GM13976 (cell line): ENCODE measurements around the gene ZNF335.
"Not testable (repeated sequence)": the region's sequence is repeated elsewhere in the genome, so short reads cannot be mapped to it uniquely, and the experiment has no call there.

ENCODE experiments used
- DNase-seq: peaks from one replicate; pipeline ENCODE4 v3.0.0; 2012; ENCODE audit warnings: low spot score
- in situ Hi-C: fragments of 300-500 bp; cut with MboI; formaldehyde crosslinking; loops from one replicate; pipeline ENCODE4 v1.12.0; 2022; ENCODE audit warnings: low sequenced_read_pairs, mixed read lengths, inconsistent platforms; ENCODE audit not compliant: unreplicated experiment
- TF ChIP-seq, protein P1 (sequence below): IDR thresholded peaks from 2 replicates; pipeline ENCODE4 v1.5.1; 2012; ENCODE audit warnings: borderline replicate concordance, mild to moderate bottlenecking; ENCODE audit not compliant: insufficient read depth; ENCODE audit errors: extremely low read depth, missing control alignments, control extremely low read depth

The ZNF335 gene

DNA sequence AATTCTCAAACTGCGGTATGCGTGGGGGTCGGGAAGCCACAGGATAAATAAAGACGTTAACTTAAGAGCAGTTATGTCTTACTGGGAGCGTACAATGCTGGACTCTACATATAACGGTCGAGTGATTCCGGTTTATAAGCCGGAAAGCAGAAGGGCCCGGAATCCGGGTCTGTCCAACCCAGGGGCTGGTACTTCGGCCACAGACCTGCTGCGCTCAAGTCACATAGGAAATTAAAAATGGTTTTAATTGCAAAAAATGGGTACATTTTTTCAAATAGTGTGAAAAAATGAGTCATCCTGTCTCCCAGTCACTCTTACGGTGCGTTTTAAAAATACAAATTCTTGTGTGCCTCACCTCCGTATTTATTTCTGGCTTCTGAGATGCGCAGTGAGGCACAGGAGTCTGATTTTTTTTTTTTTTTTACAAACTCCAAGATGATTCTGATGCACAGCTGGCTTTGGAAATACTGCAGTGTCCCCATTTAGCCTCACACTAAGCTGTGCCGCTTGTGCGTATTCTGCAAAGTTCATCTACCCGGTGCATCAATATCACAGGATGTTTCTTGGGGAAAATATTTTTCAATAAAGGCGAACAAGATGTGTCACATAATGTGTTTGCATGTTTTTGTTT lies 36.5 kb downstream of the ZNF335 start:
- in situ Hi-C loops = no loop called here
- TF ChIP-seq, protein P1, sequence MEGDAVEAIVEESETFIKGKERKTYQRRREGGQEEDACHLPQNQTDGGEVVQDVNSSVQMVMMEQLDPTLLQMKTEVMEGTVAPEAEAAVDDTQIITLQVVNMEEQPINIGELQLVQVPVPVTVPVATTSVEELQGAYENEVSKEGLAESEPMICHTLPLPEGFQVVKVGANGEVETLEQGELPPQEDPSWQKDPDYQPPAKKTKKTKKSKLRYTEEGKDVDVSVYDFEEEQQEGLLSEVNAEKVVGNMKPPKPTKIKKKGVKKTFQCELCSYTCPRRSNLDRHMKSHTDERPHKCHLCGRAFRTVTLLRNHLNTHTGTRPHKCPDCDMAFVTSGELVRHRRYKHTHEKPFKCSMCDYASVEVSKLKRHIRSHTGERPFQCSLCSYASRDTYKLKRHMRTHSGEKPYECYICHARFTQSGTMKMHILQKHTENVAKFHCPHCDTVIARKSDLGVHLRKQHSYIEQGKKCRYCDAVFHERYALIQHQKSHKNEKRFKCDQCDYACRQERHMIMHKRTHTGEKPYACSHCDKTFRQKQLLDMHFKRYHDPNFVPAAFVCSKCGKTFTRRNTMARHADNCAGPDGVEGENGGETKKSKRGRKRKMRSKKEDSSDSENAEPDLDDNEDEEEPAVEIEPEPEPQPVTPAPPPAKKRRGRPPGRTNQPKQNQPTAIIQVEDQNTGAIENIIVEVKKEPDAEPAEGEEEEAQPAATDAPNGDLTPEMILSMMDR = no peak
- no peak for DNase-seq

DNA sequence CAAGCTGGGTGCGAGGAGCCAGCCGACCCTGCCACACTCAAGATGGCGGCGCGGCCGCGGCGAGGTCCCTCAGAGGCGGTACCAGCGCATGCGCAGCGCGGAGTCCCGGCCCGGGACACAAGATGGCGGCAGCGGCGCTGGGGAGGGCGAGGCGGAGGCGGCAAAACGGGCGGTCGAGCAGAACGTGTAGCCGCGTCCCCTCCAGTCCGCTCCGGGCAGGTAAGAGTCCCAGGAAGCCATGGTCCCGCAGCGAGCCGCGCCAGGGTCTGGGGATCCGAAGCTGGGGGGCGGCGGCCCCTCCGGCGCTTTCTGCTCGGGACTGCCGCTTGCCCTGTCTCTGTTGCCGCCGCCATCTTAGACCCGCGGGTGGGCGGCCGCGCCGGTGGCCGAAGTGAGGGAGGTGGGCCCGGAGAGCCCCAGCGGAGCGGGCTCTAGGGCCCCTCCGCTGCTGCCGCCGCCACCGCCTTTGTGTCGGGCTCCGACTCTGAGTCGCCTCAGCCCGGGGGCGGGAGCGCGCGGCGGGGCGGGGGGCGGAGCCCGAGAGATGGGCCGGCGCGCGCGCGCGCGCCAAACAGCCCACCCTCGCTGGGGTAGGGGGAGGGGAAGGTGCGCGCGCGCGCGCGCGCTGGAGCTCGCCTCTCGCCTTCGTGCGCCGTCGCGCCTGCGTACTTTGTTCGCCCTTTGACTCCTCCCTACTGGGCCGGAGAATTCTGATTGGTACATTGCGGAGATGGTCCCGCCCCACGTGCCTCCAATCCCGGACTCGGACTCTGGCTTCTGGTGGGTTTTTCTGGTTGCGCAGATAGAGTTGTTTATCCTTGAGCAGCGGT lies 37.2 kb downstream of the ZNF335 start, which contains the start of gene PCIF1:
PCIF1 (plus strand) TSS at position 98 of the 830 bp plus-strand sequence. CDS start 4,317 bp downstream, outside the sequence.
- in situ Hi-C loops = no loop called here
- peak; percentile 99 for DNase-seq
- TF ChIP-seq, protein P1 = no peak

DNA sequence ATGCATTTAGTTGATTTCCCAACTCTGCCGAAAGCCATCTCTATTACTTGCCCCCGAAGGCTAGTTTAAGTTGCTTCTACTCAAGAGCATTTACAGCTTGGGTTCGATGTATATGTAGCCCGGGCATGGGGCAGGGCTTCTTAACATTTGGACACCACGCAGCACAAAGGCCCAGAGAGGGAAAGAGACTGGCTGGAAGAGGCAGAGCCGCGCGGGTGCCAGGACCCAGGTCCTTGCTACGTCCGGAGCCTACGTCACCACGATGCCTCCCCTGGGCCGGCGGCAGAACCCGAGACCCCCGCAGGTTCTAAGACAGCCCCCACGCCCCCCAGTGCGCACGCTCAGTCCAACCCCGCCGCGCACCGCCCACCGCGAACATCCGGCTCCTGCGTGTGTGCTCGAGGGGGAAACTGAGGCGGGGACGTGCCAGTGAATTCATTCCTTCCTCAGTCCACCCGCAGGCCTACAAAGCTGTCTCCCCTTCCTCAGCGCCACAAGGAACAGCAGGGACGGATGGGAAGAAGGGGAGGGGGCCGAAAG lies 37.9 kb downstream of the ZNF335 start:
- TF ChIP-seq, protein P1 = no peak

DNA sequence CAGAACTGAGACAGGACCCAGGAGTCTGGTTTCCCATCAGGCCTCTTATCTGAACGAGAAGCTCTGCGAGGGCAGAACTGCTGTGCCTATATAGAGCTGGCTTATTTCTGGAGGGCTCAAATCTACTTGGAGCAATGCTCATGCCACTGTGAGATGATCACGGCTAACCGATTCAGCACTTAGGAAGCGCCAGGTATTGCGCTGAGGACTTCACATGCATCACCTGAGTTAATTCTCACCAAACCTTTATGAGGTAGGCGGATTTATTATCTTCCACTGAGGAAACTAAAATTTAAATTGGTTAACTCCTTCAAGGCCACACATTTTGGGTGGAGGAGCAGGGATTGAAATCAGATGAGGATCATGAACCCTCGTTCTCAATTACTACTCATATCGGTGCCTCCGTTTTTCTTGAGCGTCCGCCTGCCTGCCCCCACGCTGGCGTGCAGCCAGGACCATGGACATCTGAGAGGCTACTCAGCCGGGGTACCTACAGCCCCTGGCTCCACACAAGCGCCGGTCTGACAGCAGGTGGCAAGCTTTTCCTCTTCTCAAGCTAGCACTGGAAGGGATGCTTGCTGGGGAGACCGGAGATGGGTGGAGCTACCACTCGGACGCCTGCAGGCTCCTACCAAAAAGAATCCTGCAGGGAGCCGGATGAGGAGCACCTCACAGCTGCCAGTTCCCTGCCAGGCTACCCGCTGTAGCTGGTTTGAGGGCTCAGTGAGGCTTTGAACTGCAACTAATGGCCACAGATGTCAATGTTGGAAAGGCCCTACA lies 38.5 kb downstream of the ZNF335 start:
- DNase-seq = peak; percentile 82
- TF ChIP-seq, protein P1 = peak; percentile 44
- in situ Hi-C loops = no loop called here

More for the DNA sequence above, 37.9 kb downstream of the ZNF335 start:
- peak; percentile 73 for DNase-seq
- in situ Hi-C loops = no loop called here

DNA sequence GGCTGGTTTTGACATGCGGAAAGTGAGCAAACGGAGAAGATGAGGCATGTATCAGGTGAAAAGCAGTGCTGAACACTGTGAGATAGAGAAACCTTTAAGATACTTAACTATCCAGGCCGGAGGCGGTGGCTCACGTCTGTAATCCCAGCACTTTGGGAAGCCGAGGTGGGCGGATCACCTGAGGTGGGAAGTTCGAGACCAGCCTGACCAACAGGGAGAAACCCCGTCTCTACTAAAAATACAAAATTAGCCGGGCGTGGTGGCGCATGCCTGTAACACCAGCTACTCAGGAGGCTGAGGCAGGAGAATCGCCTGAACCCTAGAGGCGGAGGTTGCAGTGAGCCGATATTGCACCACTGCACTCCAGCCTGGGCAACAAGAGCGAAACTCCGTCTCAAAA lies 40.3 kb downstream of the ZNF335 start:
- in situ Hi-C loops, DNase-seq: not testable (repeated sequence)

DNA sequence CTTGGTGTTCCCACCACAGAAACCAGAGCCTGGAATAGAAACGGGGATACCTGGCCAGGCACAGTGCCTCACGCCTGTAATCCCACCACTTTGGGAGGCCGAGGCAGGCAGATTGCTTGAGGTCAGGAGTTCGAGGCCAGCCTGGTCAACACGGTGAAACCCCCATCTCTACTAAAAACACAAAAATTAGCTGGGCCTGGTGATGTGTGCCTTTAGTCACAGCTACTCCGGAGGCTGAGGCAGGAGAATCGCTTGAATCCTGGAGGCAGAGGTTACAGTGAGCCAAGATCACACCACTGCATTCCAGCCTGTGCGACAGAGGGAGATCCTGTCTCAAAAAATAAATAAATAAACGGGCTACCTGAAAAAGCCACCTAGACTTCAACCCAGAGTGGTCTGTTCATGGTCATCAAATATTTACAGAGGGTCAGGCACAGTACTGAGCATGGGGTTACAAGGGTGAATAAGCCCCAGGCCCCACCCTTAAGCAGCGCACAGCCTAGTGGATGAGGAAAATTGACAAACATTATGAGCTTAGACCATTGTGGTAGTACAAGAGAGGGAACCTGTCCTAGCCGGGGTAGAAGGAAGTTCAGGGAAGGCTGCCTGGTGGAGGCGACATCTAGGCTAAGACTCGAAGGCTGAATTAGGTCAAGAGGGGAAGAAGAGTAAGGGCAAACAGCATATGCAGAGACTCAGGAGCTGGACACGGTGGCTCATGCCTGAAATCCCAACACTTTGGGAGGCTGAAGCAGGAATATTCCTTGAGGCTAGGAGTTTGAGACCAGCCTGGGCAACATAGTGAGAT lies 44.7 kb downstream of the ZNF335 start:
- TF ChIP-seq, protein P1 = no peak
- in situ Hi-C loops = no loop called here
- DNase-seq = no peak
